HCT116 (cell line): ENCODE data around the gene SLC15A3. TPM values are rescaled to one million over a fixed set of nuclear protein-coding genes. Genes with fewer than 3 reads are reported as not detected.

Experiments used
- ATAC-seq: fragments of 200-7000 bp; cut with Tn5 transposase; 2 replicates; pipeline ENCODE4 v1.9.1; 2020; ENCODE audit warnings: mild to moderate bottlenecking, moderate library complexity
- BruUV-seq: library from RNA; stranded (reverse); fragments of 400-500 nt; replicated peaks from 2 replicates; lab custom pipeline; 2021; lab: Mats Ljungman, UMichigan
- CTCF ChIA-PET: fragments of 300-600 bp; sonication (Branson Sonifier 250); formaldehyde crosslinking; loops from one replicate; lab custom pipeline; 2021; ENCODE audit warnings: antibody characterized with exemption; lab: Charles Lee
- POLR2A ChIA-PET: fragments of 300-600, 350-600 bp; sonication (Branson Sonifier 250); formaldehyde crosslinking; loops from one replicate; lab custom pipeline; 2021; ENCODE audit warnings: antibody characterized with exemption; lab: Charles Lee
- RAD21 ChIA-PET, 2 experiments: fragments of 300-600 bp; sonication (Branson Sonifier 250); formaldehyde crosslinking; loops; one replicate each; lab custom pipeline; 2023; ENCODE audit warnings: low total read pairs in 2 of 2; ENCODE audit not compliant: uncharacterized antibody in 2 of 2, unreplicated experiment in 2 of 2, low non-redundant PET in 1 of 2; lab: Charles Lee
- DNase-seq: peaks from one replicate; pipeline ENCODE4 v3.0.0-alpha.2; 2010; ENCODE audit warnings: low read depth, low spot score
- H2AFZ ChIP-seq: fragments of 200-600 bp; shearing (Covaris generic), sonication (generic); 2 replicates; pipeline ENCODE4 v1.6.1; 2017; ENCODE audit warnings: low read depth, mixed run types, mixed read lengths, antibody characterized with exemption, low read length; ENCODE audit not compliant: poor library complexity, severe bottlenecking
- H3K27ac ChIP-seq: 2 replicates; pipeline ENCODE4 v1.5.1; 2012; ENCODE audit warnings: low read depth, low read length
- H3K27me3 ChIP-seq: fragments of 200-600 bp; sonication (generic); 2 replicates; pipeline ENCODE4 v1.6.1; 2016; ENCODE audit warnings: mixed run types, low read length, mixed read lengths; ENCODE audit not compliant: insufficient read depth
- H3K36me3 ChIP-seq, 2 experiments: fragments of 200-500 bp in 1 of 2; fragments of 200-600 bp in 1 of 2; sonication (Bioruptor generic) in 1 of 2; sonication (generic) in 1 of 2; 2 replicates each; pipeline versions ENCODE4 v1.5.1 to v1.6.1; 2014 to 2016; ENCODE audit warnings: low read length in 2 of 2, inconsistent platforms in 1 of 2, mixed read lengths in 1 of 2, mixed run types in 1 of 2; ENCODE audit not compliant: insufficient read depth in 2 of 2, control insufficient read depth in 1 of 2
- H3K4me1 ChIP-seq, 2 experiments: fragments of 200-600 bp in 1 of 2; sonication (generic) in 1 of 2; 2 replicates each; pipeline versions ENCODE4 v1.5.1 to v1.6.1; 2012 to 2017; ENCODE audit warnings: low read length in 2 of 2, inconsistent platforms in 1 of 2, mild to moderate bottlenecking in 1 of 2, mixed read lengths in 1 of 2, mixed run types in 1 of 2, moderate library complexity in 1 of 2; ENCODE audit not compliant: insufficient read depth in 2 of 2, control insufficient read depth in 1 of 2
- H3K4me2 ChIP-seq: fragments of 200-600 bp; sonication (generic); 2 replicates; pipeline ENCODE4 v1.6.1; 2017; ENCODE audit warnings: mixed run types, low read length, mixed read lengths
- H3K4me3 ChIP-seq, 2 experiments: fragments of 200-600 bp in 1 of 2; sonication (generic) in 1 of 2; replicated peaks in 1 of 2; 2 replicates each; pipeline ENCODE4 v1.5.1; 2011 to 2016; ENCODE audit warnings: low read length in 2 of 2, control low read depth in 1 of 2, low read depth in 1 of 2, mild to moderate bottlenecking in 1 of 2, mixed read lengths in 1 of 2, mixed run types in 1 of 2
- H3K79me2 ChIP-seq: fragments of 200-600 bp; sonication (generic); 2 replicates; pipeline ENCODE4 v1.6.1; 2017; ENCODE audit warnings: mild to moderate bottlenecking, mixed run types, low read length, moderate library complexity, mixed read lengths; ENCODE audit not compliant: insufficient read depth
- H3K9ac ChIP-seq: fragments of 200-600 bp; sonication (generic); 2 replicates; pipeline ENCODE4 v1.6.1; 2016; ENCODE audit warnings: low read length, mixed read lengths
- H3K9me2 ChIP-seq: fragments of 200-600 bp; sonication (generic), shearing (Covaris generic); 2 replicates; pipeline ENCODE4 v1.6.1; 2017; ENCODE audit warnings: mixed run types, mild to moderate bottlenecking, moderate library complexity; ENCODE audit not compliant: insufficient read depth
- H3K9me3 ChIP-seq, 2 experiments: fragments of 200-500 bp in 1 of 2; fragments of 200-600 bp in 1 of 2; sonication (Bioruptor generic) in 1 of 2; sonication (generic) in 1 of 2; 2 replicates each; pipeline ENCODE4 v1.6.1; 2014 to 2017; ENCODE audit warnings: low read length in 2 of 2, mixed read lengths in 2 of 2, inconsistent platforms in 1 of 2, low read depth in 1 of 2, mild to moderate bottlenecking in 1 of 2, mixed run types in 1 of 2, moderate library complexity in 1 of 2; ENCODE audit not compliant: control insufficient read depth in 1 of 2, insufficient read depth in 1 of 2
- H4K20me1 ChIP-seq: fragments of 200-600 bp; sonication (generic), shearing (Covaris generic); 2 replicates; pipeline ENCODE4 v1.6.1; 2017; ENCODE audit warnings: mixed run types, mild to moderate bottlenecking, moderate library complexity; ENCODE audit not compliant: insufficient read depth
- CBX3 ChIP-seq: IDR thresholded peaks from 2 replicates; pipeline ENCODE4 v1.6.1; 2012; ENCODE audit warnings: low read depth
- EGR1 ChIP-seq: IDR thresholded peaks from 2 replicates; pipeline ENCODE4 v1.6.1; 2012; ENCODE audit warnings: low read depth
- EZH2 ChIP-seq: fragments of 200-600 bp; sonication (generic); IDR thresholded peaks from 2 replicates; pipeline ENCODE4 v1.6.1; 2017; ENCODE audit warnings: antibody characterized with exemption, mixed run types
- EZH2phosphoT487 ChIP-seq: fragments of 200-600 bp; IDR thresholded peaks from 2 replicates; pipeline ENCODE4 v1.6.1; 2018; ENCODE audit warnings: antibody characterized with exemption, borderline replicate concordance
- FOSL1 ChIP-seq: IDR thresholded peaks from 2 replicates; pipeline ENCODE4 v1.6.1; 2012; ENCODE audit warnings: low read depth
- JUND ChIP-seq: IDR thresholded peaks from 2 replicates; pipeline ENCODE4 v1.6.1; 2012
- POLR2A ChIP-seq: IDR thresholded peaks from 2 replicates; pipeline ENCODE4 v1.7.0; 2011; ENCODE audit warnings: borderline replicate concordance; ENCODE audit not compliant: insufficient read depth, insufficient read length; ENCODE audit errors: extremely low read depth
- REST ChIP-seq: IDR thresholded peaks from 2 replicates; pipeline ENCODE4 v1.6.1; 2012; ENCODE audit warnings: low read depth
- SP1 ChIP-seq: IDR thresholded peaks from 2 replicates; pipeline ENCODE4 v1.6.1; 2012; ENCODE audit warnings: low read depth
- ZNF274 ChIP-seq: fragments of 200-500 bp; sonication (Bioruptor generic); IDR thresholded peaks from 2 replicates; pipeline ENCODE4 v1.6.1; 2014; ENCODE audit warnings: mild to moderate bottlenecking, low read depth, low read length, inconsistent platforms
- intact Hi-C: fragments of 100-400 bp; cut with micrococcal nuclease; formaldehyde crosslinking; loops from 2 replicates; pipeline ENCODE4 v1.10.0; 2022
- total RNA-seq: library from RNA; stranded (reverse); gene quantifications from one replicate; pipeline ENCODE4 v1.2.1, GENCODE V29; 2021; ENCODE audit not compliant: unreplicated experiment
- TF ChIP-seq, protein P1 (sequence below): IDR thresholded peaks from 2 replicates; pipeline ENCODE4 v1.6.1; 2012

The SLC15A3 gene
- total RNA-seq, 1 experiment from 2014 or later, result not detected

DNA sequence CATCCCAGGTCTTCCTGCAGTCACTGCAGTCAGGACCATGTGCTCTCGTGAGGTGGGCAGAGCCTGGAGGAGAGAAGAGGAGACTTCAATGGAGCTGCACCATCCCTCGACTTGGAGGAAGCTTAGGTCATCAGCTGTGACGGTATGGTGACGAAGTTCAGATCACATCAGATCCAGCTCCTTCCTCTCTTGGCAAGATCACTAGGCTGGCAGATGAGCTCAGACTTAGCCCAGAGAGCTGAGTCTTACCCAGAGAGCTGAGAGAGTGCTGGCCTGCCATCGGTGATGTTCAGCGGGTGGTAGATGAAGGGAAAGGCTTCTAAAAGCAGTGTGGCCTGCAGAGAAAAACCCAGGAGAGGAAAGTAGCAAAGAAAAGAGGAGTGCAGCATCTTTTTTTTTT lies 1.8 kb upstream of the SLC15A3 start:
- ChIA-PET POLR2A (no interaction called here), CTCF (no interaction called here), RAD21 (no interaction called here)
- Histone ChIP-seq H3K4me3 (no peak overlapping the region), H3K27ac (no peak overlapping the region), H3K36me3 (no peaks in the 10 kb centered on the region), H4K20me1 (no peaks in the 10 kb centered on the region), H3K9me3 (no peaks in the 10 kb centered on the region), H3K9ac (no peak overlapping the region), H2AFZ (no peak overlapping the region), H3K9me2 (no peaks in the 10 kb centered on the region), H3K79me2 (no peaks in the 10 kb centered on the region), H3K27me3 (no peaks in the 10 kb centered on the region), H3K4me1 (no peaks in the 10 kb centered on the region), H3K4me2 (no peak overlapping the region)
- ATAC-seq (no peak), DNase-seq (no peak)
- intact Hi-C loops, result no loop called here
- TF ChIP-seq POLR2A (no peak), EZH2 (no peak), EGR1 (no peak), JUND (no peak), SP1 (no peak), CBX3 (no peak), FOSL1 (no peak), EZH2phosphoT487 (no peak), REST (no peak), ZNF274 (no peak)
- TF ChIP-seq, protein P1, sequence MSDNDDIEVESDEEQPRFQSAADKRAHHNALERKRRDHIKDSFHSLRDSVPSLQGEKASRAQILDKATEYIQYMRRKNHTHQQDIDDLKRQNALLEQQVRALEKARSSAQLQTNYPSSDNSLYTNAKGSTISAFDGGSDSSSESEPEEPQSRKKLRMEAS, result no peak
- BruUV-seq, result no TSS peak
